BE2C (cell line): ENCODE results near the gene CNKSR3.

ENCODE experiments used
- DNase-seq: peaks from one replicate; pipeline ENCODE4 v3.0.0-alpha.2; 2020
- H3K27me3 ChIP-seq: fragments of 250-450 bp; sonication (Bioruptor Pico); 2 replicates; pipeline ENCODE4 v1.5.1; 2020; ENCODE audit warnings: mild to moderate bottlenecking
- H3K36me3 ChIP-seq: fragments of 250-450 bp; sonication (Bioruptor Pico); 2 replicates; pipeline ENCODE4 v1.5.1; 2020; ENCODE audit warnings: mild to moderate bottlenecking
- H3K4me1 ChIP-seq: fragments of 250-450 bp; sonication (Bioruptor Pico); 2 replicates; pipeline ENCODE4 v1.5.1; 2020
- H3K4me3 ChIP-seq: 2 replicates; pipeline ENCODE4 v1.5.1; 2011; ENCODE audit warnings: low read depth, low read length
- H3K9me3 ChIP-seq: fragments of 250-450 bp; sonication (Bioruptor Pico); 2 replicates; pipeline ENCODE4 v1.5.1; 2020
- CTCF ChIP-seq: IDR thresholded peaks from 2 replicates; pipeline ENCODE4 v1.5.1; 2012; ENCODE audit warnings: mild to moderate bottlenecking, low read depth, low read length

CNKSR3 gene

DNA sequence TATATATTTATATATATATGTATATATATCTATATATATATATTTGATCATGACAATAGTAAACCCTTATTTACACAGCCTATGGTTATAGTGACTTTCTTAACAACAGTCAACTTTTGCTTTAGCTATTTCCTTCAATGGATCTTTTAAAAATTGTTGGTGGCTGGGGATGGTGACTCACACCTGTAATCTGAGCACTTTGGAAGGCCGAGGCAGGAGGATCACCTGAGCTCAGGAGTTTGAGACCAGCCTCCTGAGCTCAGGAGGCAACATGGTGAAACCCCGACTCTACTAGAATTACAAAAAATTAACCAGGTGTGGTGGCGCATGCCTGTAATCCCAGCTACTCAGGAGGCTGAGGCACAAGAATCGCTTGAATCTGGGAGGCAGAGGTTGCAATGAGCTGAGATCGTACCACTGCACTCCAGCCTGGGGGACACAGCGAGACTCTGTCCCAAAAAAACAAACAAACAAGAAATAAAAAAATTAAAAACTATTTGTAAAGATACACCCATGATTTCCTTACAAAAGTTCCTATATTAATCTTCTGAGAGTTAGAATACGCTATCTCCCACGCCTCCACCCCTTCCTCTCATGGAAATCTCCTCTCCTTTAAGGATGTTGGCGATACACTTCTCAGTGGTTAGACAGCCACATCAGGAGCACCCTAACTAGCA is 29.2 kb upstream of the CNKSR3 start:
- H3K4me1 ChIP-seq, result no peaks in the 10 kb centered on the region
- TF ChIP-seq CTCF, result no peak

DNA sequence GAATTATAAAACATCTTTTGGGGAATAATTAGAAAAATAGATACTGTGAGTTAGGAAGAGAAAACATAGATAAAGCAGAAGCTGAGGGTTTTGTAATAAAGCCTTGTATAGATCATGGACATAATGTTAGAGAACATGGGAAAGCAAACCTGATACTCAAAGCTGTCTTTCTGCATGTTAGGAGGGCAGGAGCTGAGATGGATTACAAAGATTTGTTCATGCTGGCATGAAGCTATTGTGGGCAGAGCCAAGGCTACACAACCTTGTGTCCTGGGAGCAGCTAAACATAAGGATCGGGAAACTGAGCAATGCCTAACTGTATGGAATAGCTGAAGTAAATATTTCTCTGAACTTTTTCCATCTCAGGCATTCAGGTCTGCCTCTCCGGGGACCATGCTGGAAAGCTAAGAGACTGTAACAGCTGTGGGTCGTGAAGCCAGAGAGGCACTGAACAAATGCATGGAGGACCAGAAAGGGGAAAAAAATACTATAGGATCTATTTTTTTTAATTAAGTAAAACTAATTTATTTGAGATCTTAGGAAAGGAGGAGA is 28.2 kb upstream of the CNKSR3 start:
- Histone ChIP-seq H3K36me3 (no peaks in the 10 kb centered on the region), H3K9me3 (no peaks in the 10 kb centered on the region), H3K4me3 (no peak overlapping the region), H3K27me3 (no peaks in the 10 kb centered on the region), H3K4me1 (no peaks in the 10 kb centered on the region)
- DNase-seq, result no peak
- no peak for TF ChIP-seq CTCF

More for the DNA sequence above, 29.2 kb upstream of the CNKSR3 start:
- Histone ChIP-seq H3K4me3 (no peak overlapping the region), H3K36me3 (no peaks in the 10 kb centered on the region), H3K9me3 (no peaks in the 10 kb centered on the region), H3K27me3 (no peaks in the 10 kb centered on the region)
- DNase-seq, result no peak

DNA sequence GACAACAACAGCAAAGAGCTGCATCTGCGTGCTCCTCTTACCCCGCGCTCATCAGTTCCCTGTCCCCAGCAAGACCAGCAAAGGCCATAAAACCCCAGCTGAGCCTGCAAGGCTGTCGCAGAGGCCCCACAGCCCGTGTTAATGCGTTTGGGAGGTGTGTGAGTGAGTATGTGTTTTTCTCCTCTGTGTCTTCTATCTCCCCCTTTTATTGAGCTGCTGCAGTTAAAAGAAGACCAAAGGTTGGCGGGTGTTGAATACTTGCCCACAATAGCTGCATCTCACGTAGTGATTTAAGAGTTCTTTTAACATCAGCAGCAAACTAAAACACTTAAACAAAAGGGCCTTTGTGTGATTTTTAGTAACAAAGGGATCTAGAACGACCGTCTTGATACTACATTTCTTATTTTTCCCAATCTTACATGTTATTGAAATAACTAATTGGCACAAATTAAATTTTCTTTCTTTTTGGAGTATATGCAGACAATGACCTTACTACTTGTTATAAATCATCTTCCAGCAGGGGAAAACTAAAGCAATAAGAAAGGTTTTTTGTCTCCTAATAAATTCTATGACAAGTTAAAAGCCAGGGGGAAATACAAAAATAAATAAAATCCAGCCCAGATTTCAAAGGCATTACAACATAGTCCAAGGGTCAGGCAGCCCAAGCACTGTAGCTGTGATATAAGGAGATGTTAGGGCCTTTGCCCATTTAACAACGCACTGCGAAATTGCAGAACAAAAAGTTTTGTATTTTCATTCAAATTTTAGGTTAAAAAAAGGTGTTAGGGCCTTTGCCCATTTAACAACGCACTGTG is 27.2 kb upstream of the CNKSR3 start:
- Histone ChIP-seq H3K27me3 (no peaks in the 10 kb centered on the region), H3K4me3 (no peak overlapping the region), H3K9me3 (no peaks in the 10 kb centered on the region), H3K36me3 (no peaks in the 10 kb centered on the region), H3K4me1 (no peaks in the 10 kb centered on the region)
- no peak for TF ChIP-seq CTCF
- no peak for DNase-seq

DNA sequence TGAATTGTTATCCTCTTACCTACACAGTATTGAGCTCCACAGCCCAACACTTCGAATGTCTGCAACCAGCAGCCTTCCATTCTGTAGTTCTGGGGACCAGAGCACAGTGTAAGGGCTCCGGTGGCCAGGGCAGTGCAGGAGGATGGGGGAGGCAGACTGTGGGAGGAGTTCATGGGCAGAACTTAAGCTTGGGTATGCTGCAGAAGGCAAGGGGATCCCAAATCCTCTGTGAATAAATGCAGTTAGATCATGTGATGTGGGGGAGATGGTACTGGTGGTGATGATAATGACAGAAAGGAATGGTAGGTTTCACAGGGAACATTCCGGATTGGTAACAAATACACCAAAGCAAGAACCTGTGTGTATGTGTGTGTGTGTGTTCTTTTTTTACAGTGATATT is 26.5 kb upstream of the CNKSR3 start:
- TF ChIP-seq CTCF, result no peak
- Histone ChIP-seq H3K36me3 (no peaks in the 10 kb centered on the region), H3K4me3 (no peak overlapping the region), H3K27me3 (no peaks in the 10 kb centered on the region), H3K4me1 (no peaks in the 10 kb centered on the region), H3K9me3 (no peaks in the 10 kb centered on the region)
- no peak for DNase-seq

DNA sequence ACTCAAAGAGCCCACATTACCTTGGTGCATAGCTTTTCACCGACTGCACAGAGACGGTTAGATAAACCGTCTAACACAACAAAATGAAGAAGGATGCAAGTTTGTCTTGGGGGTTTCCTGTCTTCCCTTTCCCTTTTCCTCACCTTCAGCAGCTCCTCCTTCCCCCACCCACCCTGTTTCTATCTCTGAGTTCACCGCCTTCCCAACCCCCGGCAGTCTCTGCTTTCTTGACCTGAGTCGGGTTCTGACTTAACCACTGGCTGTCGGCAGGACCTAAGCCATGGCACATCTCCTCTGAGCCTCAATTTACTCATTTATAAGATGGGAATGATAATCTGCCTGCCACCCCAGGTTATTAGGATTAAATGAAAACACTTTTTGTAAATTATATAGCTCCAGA is 25.8 kb upstream of the CNKSR3 start:
- TF ChIP-seq CTCF, result no peak
- H3K36me3 ChIP-seq, result no peaks in the 10 kb centered on the region
- no peak for DNase-seq
- no peaks in the 10 kb centered on the region for H3K27me3 ChIP-seq
- H3K4me3 ChIP-seq, result no peak overlapping the region
- H3K4me1 ChIP-seq, result no peaks in the 10 kb centered on the region
- no peaks in the 10 kb centered on the region for H3K9me3 ChIP-seq

- H3K9me3 ChIP-seq, result no peaks in the 10 kb centered on the region
- no peak overlapping the region for H3K4me3 ChIP-seq
- H3K36me3 ChIP-seq, result no peaks in the 10 kb centered on the region
- no peaks in the 10 kb centered on the region for H3K27me3 ChIP-seq
- no peak for DNase-seq
- no peak for TF ChIP-seq CTCF
- no peaks in the 10 kb centered on the region for H3K4me1 ChIP-seq
Observed at GRCh38 chr6:154535851-154536250, 25.4 kb upstream of the CNKSR3 start.
